Femur (tissue), 1 donor: ENCODE data around the gene AFAP1L1.
"Not testable (repeated sequence)": the region's sequence is repeated elsewhere in the genome, so short reads cannot be mapped to it uniquely, and the experiment has no call there.

Experiments
- DNase-seq: peaks from one replicate; pipeline ENCODE4 v3.0.0-alpha.2; 2017

Gene AFAP1L1

GRCh38 chr5:149376104-149376503 is 104.4 kb downstream of the AFAP1L1 start:
- no peak for DNase-seq

- no peak for DNase-seq
Measured at GRCh38 chr5:149376711-149377447, 105.2 kb downstream of the AFAP1L1 start.

DNA sequence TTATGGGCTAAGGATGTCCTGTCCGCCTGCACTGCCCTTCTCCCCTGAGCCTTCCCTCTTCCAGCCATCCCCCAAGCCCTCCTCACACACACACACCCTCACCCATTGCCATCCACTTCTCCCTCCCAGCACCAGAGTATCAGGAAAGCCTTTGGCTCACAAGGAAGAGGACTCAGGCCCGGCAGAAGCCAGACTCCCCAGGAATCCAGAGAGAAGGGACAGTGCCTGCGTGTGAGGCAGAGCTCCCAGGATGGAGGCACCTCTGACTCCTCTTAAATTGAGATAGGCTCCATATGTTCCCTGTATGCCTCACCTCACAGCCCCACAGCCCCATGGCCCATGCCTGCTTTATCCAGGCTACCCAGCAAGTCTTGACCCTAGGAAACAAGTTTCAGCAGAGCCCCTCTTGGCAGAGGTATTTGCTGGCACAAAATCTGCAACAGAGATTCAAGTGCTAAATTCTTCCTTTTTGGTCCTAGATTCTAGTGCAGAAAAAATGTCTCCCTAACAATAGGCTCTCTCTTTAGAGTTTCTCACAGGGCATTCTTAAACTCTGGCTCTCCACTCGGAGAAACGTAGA is 106.7 kb downstream of the AFAP1L1 start:
- DNase-seq = no peak

DNA sequence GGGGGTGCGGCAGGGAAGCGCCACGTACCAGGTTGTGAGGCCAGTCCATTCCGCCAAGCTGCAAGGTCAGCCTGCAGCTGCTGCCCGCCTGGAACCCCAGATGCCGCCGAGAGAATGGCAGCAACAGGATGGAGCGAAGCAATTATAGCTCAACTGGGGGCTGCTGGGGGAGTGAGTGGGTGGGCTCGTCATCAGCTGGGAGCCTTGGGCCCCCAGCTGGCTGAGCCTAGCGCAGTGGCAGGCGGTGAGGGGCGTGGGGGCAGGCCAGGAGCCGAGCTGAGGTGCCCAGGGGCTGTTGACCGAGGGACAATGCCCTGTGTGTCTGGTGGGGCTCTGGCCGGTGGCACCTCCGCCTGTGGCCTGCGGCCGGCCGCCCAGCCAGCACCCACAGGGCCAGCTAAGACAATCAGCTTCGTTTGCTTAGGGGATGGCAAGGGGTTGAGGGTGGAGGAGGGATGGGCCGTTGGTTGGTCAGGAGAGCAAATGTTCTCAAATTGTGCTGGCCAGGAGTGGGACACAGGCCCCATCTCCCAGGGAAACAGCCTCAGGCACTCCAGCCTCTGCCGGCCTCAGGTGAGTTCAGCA is 107.6 kb downstream of the AFAP1L1 start, which contains the start of gene IL17B:
Gene IL17B (minus strand): TSS at position 116 of the 585 bp plus-strand sequence. CDS start 67 bp downstream, at position 49.
- DNase-seq = no peak

GRCh38 chr5:149379818-149380374 is 108.2 kb downstream of the AFAP1L1 start:
- DNase-seq = no peak

- no peak for DNase-seq
Measured at GRCh38 chr5:149380466-149381121, 108.9 kb downstream of the AFAP1L1 start.

- no peak for DNase-seq
Measured at GRCh38 chr5:149381261-149381985, 109.8 kb downstream of the AFAP1L1 start.

DNA sequence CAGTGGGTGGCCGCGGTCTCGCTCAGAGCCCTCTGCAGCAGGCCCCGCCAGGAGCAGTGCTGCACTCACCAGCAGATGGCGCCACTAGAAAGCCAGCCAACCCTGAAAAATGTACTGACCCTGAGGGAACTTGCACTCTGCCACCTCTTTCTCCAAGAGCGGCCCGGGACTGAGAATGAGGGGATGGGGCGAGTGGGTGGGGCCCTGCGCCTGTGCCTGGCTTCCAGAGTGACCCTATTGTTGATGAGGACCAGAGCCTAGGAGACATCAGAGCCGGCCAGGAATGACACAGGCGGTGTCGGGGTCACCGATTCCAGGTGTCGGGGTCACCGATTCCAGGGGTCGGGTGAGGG is 110.3 kb downstream of the AFAP1L1 start:
- DNase-seq = peak; percentile 85

DNA sequence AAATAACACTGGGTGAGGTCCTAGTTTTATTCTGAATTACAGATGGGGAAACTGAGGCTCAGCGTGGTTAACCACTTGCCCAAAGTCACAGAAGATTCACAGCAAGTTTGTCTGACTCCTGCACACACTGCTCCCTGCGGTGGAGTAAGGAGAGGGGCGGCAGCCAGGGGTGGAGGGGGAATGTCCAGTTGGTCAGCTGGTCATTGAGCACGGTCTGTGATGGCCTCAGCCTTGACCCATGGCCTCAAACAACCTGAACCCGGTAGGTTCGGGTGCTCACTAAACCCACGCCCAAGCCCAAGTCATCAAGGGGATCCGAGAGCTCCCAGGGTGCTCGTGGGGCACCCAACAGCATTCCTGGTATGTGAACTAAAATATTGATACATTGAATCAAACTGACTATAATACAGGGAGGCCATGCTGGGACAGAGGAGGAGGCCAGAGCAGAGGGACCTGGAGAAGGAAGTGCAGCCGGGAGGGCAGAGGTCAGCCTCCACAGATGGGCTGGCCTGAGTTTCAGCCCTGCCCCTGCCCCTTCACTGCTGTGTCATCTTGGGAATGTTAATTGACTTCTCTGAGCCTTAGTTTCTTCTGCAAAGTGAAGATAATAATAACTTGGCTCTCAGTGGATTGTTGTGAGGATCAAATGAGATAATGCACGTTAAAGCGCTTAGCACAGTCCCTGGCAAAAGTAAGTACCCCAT is 111.0 kb downstream of the AFAP1L1 start:
- no peak for DNase-seq

GRCh38 chr5:149383399-149383798 is 111.7 kb downstream of the AFAP1L1 start:
- no peak for DNase-seq

- DNase-seq = no peak
Measured at GRCh38 chr5:149386166-149386565, 114.5 kb downstream of the AFAP1L1 start.

DNA sequence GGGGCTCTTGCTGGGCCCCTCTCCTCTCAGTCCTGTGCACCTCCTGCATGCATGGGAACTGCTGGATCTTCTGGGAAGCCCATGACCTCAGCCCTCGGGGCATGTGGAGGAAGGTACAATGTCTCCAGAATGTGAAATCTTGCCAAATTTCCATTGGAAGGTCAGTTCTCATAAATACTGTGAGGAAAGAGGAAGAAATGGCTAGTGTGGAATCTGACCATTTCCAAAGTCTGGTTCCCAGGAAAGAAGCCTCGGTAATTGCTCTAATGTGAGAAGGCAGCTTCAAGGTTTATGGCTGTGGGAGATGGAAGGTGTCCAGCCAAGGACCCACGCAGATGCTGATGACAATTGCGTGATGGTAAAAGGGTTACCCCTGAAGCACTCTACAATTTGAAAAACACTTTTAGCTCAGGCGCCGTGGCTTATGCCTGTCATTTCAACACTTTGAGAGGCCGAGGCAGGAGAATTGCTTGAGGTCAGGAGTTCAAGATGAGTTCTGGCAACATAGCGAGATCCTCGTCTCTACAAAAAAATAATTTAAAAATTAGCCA is 115.5 kb downstream of the AFAP1L1 start:
- DNase-seq = no peak

DNA sequence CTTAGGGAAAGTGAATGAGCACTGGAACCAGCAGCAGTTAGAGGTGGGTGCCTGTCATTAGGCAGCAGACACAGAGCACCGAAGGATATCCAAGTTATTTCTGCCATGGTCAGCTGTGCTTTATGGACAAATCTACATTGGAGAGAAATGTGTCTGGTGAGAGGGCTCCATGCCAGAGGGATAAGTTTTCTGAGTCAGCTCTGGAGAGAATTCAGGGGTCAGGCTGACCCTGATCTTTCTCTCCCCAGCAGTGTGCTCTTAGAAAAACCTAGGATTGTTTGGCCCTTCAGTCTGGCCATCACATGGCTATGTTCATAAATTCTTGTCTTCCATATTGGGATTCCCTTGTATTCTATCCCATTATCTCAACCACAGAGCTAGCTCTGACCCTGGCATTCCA is 116.3 kb downstream of the AFAP1L1 start:
- DNase-seq = no peak

DNA sequence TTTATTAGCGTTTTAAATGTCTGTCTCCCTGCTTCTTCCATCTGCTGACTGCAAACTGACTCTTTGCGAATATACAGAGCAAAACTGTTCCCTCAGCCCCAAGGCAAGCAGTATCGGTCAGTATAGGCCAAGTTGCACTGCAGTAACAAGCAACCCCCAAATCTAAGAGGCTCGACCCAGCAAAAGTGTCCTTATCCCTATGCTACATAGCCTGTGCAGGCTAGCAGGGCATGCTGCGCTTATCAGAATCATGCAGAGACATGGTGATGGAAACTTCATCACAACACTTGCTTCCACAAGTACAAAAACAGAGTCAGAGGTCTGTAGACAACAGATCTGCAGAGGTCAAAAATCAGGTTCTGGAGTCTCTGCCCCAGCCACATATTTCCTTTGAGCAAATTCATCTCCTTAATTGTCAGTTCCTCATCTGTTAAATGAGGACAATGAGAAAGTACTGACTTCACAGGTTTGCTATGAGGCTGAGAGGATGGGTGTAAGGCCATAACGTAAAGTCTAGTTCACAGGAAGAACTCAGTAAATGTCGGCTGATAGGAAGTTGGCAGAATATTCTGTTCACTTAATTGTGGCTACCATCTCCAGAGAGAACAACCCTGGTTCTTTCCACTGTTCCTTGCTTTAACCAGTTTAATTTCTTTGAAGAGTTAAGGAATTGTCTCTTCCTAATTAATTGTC is 117.0 kb downstream of the AFAP1L1 start:
- no peak for DNase-seq

DNA sequence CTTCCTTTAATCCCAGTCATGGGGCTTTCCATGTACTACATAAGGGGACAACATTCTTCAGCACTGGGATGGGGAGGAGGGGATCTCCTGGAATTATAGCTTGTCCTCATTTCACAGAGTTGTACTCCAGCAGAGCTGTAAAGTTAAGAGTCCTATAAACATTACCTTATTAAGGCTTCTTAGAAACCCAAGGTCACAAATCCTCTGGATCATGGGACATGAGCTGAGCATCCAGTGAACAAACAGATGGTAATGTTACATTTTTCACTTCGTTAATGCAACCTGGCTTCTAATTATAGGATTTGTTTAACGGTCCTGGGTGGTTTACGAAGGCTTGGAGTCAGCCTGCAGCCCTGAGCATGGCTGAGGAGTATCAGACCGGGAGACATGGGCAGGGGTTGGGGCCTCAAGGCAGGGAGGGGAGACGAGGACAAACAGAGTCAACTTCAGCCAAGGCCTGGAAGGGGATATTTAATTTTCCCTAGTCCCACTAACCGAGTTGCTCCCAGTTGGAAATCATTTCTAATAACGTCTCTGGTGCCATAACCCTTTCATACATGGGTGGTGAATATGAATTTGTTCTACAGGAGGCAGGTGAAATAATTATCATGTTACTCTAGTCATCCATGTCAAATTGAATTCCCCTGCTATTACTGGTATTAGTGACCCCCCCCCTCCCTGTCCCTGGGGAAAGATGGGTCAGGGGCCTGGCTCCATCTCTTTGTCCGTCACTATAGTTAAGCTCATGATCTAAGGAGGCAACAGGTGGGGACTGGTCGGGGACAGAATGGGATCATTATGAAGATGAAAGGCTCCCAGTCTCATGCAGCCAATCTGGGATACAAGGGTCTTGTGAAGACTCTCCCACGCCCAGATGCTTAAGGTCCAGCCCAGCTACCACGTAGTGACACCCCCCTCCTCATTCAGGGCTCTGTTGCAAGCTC is 118.2 kb downstream of the AFAP1L1 start:
- no peak for DNase-seq

DNA sequence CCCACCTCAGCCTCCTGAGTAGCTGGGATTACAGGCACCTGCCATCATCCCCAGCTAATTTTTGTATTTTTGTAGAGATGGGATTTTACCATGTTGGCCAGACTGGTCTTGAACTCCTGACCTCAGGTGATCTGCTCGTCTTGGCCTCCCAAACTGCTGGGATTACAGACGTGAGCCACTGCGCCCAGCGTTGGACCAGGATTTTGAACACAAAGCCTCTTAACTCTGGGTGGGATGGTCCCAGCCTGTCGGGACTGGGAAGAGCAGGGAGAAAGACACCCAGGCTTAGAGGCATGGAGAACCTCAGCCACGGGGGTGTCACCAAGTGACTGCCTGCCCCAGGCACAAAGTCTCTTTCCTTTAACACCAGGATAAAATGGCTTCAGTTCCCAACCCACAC is 119.4 kb downstream of the AFAP1L1 start:
- DNase-seq = not testable (repeated sequence)
